PC-9 (cell line): ENCODE data around the gene MED12. TPM values are rescaled to one million over a fixed set of nuclear protein-coding genes. Genes with fewer than 3 reads are reported as not detected.

Source experiments
- BruUV-seq: library from RNA; stranded (reverse); fragments of 400-500 nt; replicated peaks from 2 replicates; lab custom pipeline; 2021; lab: Mats Ljungman, UMichigan
- CTCF ChIA-PET: fragments of 300-600 bp; sonication (Branson Sonifier 250); formaldehyde crosslinking; loops from one replicate; lab custom pipeline; 2022; ENCODE audit warnings: antibody characterized with exemption; lab: Charles Lee
- POLR2A ChIA-PET: fragments of 300-600 bp; sonication (Branson Sonifier 250); formaldehyde crosslinking; loops from one replicate; lab custom pipeline; 2022; ENCODE audit warnings: antibody characterized with exemption; ENCODE audit not compliant: unreplicated experiment; lab: Charles Lee
- DNase-seq, 2 experiments: peaks; one replicate each; pipeline versions ENCODE4 v3.0.0 to v3.0.0-alpha.2; 2015 to 2022; ENCODE audit warnings: mixed read lengths in 1 of 2
- H2AFZ ChIP-seq: fragments of 200-600 bp; sonication (generic); 2 replicates; pipeline ENCODE4 v1.8.1; 2017; ENCODE audit warnings: antibody characterized with exemption
- H3F3A ChIP-seq: fragments of 200-600 bp; sonication (generic); 2 replicates; pipeline ENCODE4 v1.8.1; 2017; ENCODE audit warnings: antibody characterized with exemption, mild to moderate bottlenecking, low read depth; ENCODE audit not compliant: insufficient read depth
- H3K27ac ChIP-seq: fragments of 200-600 bp; sonication (generic); 2 replicates; pipeline ENCODE4 v1.6.1; 2016; ENCODE audit warnings: mixed run types
- H3K27me3 ChIP-seq: fragments of 200-600 bp; sonication (generic); 2 replicates; pipeline ENCODE4 v1.6.1; 2016; ENCODE audit warnings: low read depth, mixed run types; ENCODE audit not compliant: insufficient read depth
- H3K36me3 ChIP-seq: fragments of 200-600 bp; sonication (generic); 2 replicates; pipeline ENCODE4 v1.6.1; 2016; ENCODE audit warnings: low read depth, mixed run types
- H3K4me1 ChIP-seq: fragments of 200-600 bp; sonication (generic); replicated peaks from 2 replicates; pipeline ENCODE4 v1.6.1; 2016; ENCODE audit warnings: mixed run types; ENCODE audit not compliant: insufficient read depth
- H3K4me2 ChIP-seq: fragments of 200-600 bp; sonication (generic); 2 replicates; pipeline ENCODE4 v1.6.1; 2017; ENCODE audit warnings: mixed run types
- H3K4me3 ChIP-seq: fragments of 200-600 bp; sonication (generic); 2 replicates; pipeline ENCODE4 v1.6.1; 2016; ENCODE audit warnings: mixed run types
- H3K79me2 ChIP-seq: fragments of 200-600 bp; sonication (generic); 2 replicates; pipeline ENCODE4 v1.6.1; 2017; ENCODE audit warnings: low read depth, mixed run types
- H3K9me2 ChIP-seq: fragments of 200-600 bp; sonication (generic); 2 replicates; pipeline ENCODE4 v1.8.1; 2017; ENCODE audit warnings: mild to moderate bottlenecking; ENCODE audit not compliant: insufficient read depth
- H3K9me3 ChIP-seq: fragments of 200-600 bp; sonication (generic); 2 replicates; pipeline ENCODE4 v1.8.1; 2016; ENCODE audit warnings: low read depth; ENCODE audit not compliant: insufficient read depth
- H4K20me1 ChIP-seq: fragments of 200-600 bp; sonication (generic); 2 replicates; pipeline ENCODE4 v1.8.1; 2017; ENCODE audit not compliant: insufficient read depth
- EZH2 ChIP-seq: fragments of 200-600 bp; sonication (generic); IDR thresholded peaks from 2 replicates; pipeline ENCODE4 v1.8.0; 2017; ENCODE audit warnings: antibody characterized with exemption, low read depth
- intact Hi-C: fragments of 100-400 bp; cut with micrococcal nuclease; formaldehyde crosslinking; loops from one replicate; pipeline ENCODE4 v1.10.0; 2022; ENCODE audit not compliant: unreplicated experiment
- total RNA-seq: library from RNA; stranded (reverse); gene quantifications from 2 replicates; pipeline ENCODE4 v1.2.3, GENCODE V29; 2021
- TF ChIP-seq, protein P1 (sequence below): fragments of 200-600 bp; sonication (generic); conservative IDR thresholded peaks from 2 replicates; pipeline ENCODE4 v1.6.1; 2017; ENCODE audit warnings: mixed run types, antibody characterized with exemption, mild to moderate bottlenecking, moderate library complexity

Gene MED12
- total RNA-seq, 1 experiment from 2014 or later, result 51.6 TPM

- H3K27me3 ChIP-seq, result no peaks in the 10 kb centered on the region
- H2AFZ ChIP-seq, result no peak overlapping the region
- H4K20me1 ChIP-seq, result no peaks in the 10 kb centered on the region
- TF ChIP-seq EZH2, result no peak
- TF ChIP-seq, protein P1, sequence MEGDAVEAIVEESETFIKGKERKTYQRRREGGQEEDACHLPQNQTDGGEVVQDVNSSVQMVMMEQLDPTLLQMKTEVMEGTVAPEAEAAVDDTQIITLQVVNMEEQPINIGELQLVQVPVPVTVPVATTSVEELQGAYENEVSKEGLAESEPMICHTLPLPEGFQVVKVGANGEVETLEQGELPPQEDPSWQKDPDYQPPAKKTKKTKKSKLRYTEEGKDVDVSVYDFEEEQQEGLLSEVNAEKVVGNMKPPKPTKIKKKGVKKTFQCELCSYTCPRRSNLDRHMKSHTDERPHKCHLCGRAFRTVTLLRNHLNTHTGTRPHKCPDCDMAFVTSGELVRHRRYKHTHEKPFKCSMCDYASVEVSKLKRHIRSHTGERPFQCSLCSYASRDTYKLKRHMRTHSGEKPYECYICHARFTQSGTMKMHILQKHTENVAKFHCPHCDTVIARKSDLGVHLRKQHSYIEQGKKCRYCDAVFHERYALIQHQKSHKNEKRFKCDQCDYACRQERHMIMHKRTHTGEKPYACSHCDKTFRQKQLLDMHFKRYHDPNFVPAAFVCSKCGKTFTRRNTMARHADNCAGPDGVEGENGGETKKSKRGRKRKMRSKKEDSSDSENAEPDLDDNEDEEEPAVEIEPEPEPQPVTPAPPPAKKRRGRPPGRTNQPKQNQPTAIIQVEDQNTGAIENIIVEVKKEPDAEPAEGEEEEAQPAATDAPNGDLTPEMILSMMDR, result no peak
- H3K36me3 ChIP-seq, result no peaks in the 10 kb centered on the region
- ChIA-PET POLR2A (no interaction called here), CTCF (no interaction called here)
- H3K9me3 ChIP-seq, result no peaks in the 10 kb centered on the region
- no TSS peak for BruUV-seq
- no peaks in the 10 kb centered on the region for H3K79me2 ChIP-seq
- no peak overlapping the region for H3K4me2 ChIP-seq
- no peak overlapping the region for H3K27ac ChIP-seq
- intact Hi-C loops, result no loop called here
- DNase-seq, result no peak
- no peaks in the 10 kb centered on the region for H3K9me2 ChIP-seq
- H3K4me1 ChIP-seq, result no peaks in the 10 kb centered on the region
- no peaks in the 10 kb centered on the region for H3F3A ChIP-seq
- no peak overlapping the region for H3K4me3 ChIP-seq
Observed at GRCh38 chrX:71169586-71169985, 51.2 kb downstream of the MED12 start.

DNA sequence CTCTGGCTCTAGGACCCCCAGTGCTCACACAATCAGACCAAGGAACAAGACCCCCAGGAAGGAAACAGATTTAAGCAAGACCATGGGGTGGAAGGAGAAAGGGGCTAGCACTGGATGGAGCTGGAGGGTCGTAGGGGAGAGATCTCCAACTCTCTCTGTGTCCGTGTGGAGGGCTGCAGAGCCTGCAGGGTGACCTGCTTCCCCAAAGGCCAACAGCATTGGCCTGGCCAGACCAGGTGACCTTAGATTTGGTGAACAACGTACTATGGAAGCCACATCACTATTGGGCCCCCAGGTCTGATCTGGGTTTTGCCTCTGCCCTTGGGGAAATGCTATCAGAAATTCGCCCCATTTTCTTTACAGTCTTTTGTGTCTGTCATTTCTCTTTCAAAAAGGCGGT is 52.3 kb downstream of the MED12 start:
- intact Hi-C loops, result loop anchor here (10.0 kb wide), 1 partner anchor 396 kb away; no protein-coding TSS in a partner anchor

GRCh38 chrX:71171110-71171801 is 52.9 kb downstream of the MED12 start:
- POLR2A ChIA-PET, result no interaction called here
- Histone ChIP-seq H4K20me1 (no peaks in the 10 kb centered on the region), H3K27me3 (no peaks in the 10 kb centered on the region), H3K79me2 (no peaks in the 10 kb centered on the region), H3K4me1 (no peaks in the 10 kb centered on the region), H3K4me2 (no peak overlapping the region), H3K27ac (no peak overlapping the region), H3F3A (no peaks in the 10 kb centered on the region), H3K36me3 (no peaks in the 10 kb centered on the region), H3K4me3 (no peak overlapping the region), H3K9me3 (no peaks in the 10 kb centered on the region), H3K9me2 (no peaks in the 10 kb centered on the region), H2AFZ (no peak overlapping the region)
- no TSS peak for BruUV-seq
- intact Hi-C loops, result loop anchor here (10.0 kb wide), 1 partner anchor 396 kb away; no protein-coding TSS in a partner anchor
- no peak for TF ChIP-seq EZH2
- TF ChIP-seq, protein P1, result no peak
- CTCF ChIA-PET, result no interaction called here
- no peak for DNase-seq

More for the DNA sequence above, 52.3 kb downstream of the MED12 start:
- Histone ChIP-seq H4K20me1 (no peaks in the 10 kb centered on the region), H3K4me2 (no peak overlapping the region), H3K9me3 (no peaks in the 10 kb centered on the region), H3K79me2 (no peaks in the 10 kb centered on the region), H3K27me3 (no peaks in the 10 kb centered on the region), H3F3A (no peaks in the 10 kb centered on the region), H2AFZ (no peak overlapping the region), H3K4me3 (no peak overlapping the region), H3K36me3 (no peaks in the 10 kb centered on the region), H3K27ac (no peak overlapping the region), H3K9me2 (no peaks in the 10 kb centered on the region), H3K4me1 (no peaks in the 10 kb centered on the region)
- POLR2A ChIA-PET, result no interaction called here
- BruUV-seq, result no TSS peak
- TF ChIP-seq, protein P1, result no peak
- TF ChIP-seq EZH2, result no peak
- CTCF ChIA-PET, result no interaction called here
- DNase-seq, result no peak
